B cell (primary cell): ENCODE measurements around the gene TOM1L2.

ENCODE experiments used
- EZH2 ChIP-seq: IDR thresholded peaks from 2 replicates; pipeline ENCODE4 v1.6.1; 2012; ENCODE audit warnings: borderline replicate concordance, low read depth, mild to moderate bottlenecking, moderate library complexity, low read length; ENCODE audit not compliant: insufficient read depth, poor library complexity, severe bottlenecking
- TF ChIP-seq, protein P1 (sequence below): fragments of 200-600 bp; IDR thresholded peaks from one replicate; pipeline ENCODE4 v1.8.0; 2022; ENCODE audit warnings: antibody characterized with exemption, mild to moderate bottlenecking

GRCh38 chr17:18008496-18009268 lies 36.5 kb upstream of the TOM1L2 start:
- TF ChIP-seq, protein P1, sequence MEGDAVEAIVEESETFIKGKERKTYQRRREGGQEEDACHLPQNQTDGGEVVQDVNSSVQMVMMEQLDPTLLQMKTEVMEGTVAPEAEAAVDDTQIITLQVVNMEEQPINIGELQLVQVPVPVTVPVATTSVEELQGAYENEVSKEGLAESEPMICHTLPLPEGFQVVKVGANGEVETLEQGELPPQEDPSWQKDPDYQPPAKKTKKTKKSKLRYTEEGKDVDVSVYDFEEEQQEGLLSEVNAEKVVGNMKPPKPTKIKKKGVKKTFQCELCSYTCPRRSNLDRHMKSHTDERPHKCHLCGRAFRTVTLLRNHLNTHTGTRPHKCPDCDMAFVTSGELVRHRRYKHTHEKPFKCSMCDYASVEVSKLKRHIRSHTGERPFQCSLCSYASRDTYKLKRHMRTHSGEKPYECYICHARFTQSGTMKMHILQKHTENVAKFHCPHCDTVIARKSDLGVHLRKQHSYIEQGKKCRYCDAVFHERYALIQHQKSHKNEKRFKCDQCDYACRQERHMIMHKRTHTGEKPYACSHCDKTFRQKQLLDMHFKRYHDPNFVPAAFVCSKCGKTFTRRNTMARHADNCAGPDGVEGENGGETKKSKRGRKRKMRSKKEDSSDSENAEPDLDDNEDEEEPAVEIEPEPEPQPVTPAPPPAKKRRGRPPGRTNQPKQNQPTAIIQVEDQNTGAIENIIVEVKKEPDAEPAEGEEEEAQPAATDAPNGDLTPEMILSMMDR: no peak
- no peak for TF ChIP-seq EZH2
